ENCODE measurements around the gene PDE4A.

The PDE4A gene

GRCh38 chr19:10516671-10517286 is 96.4 kb downstream of the PDE4A start:
- no peak for DNase-seq

- DNase-seq: no peak
Measured at GRCh38 chr19:10517361-10517759, 97.0 kb downstream of the PDE4A start, which contains the start of gene S1PR5. TSS of gene S1PR5 (minus strand) at chr19:10517447. CDS start at chr19:10515011, 2,436 bp downstream.

- DNase-seq: no peak
Measured at GRCh38 chr19:10517760-10518443, 97.6 kb downstream of the PDE4A start.

GRCh38 chr19:10518444-10519361 is 98.4 kb downstream of the PDE4A start:
- no peak for DNase-seq
